OCI-LY7 (cell line): ENCODE results near the gene OR5I1.

Experiments
- EZH2phosphoT487 ChIP-seq: fragments of 200-600 bp; sonication (generic); IDR thresholded peaks from 2 replicates; pipeline ENCODE4 v1.6.1; 2018; ENCODE audit warnings: low read depth, borderline replicate concordance, mild to moderate bottlenecking, mixed run types, antibody characterized with exemption, low read length, moderate library complexity, mixed read lengths
- TF ChIP-seq, protein P1 (sequence below): fragments of 200-600 bp; sonication (generic); conservative IDR thresholded peaks from 2 replicates; pipeline ENCODE4 v1.5.1; 2014; ENCODE audit warnings: mild to moderate bottlenecking, antibody characterized with exemption, low read length, moderate library complexity, mixed read lengths

DNA sequence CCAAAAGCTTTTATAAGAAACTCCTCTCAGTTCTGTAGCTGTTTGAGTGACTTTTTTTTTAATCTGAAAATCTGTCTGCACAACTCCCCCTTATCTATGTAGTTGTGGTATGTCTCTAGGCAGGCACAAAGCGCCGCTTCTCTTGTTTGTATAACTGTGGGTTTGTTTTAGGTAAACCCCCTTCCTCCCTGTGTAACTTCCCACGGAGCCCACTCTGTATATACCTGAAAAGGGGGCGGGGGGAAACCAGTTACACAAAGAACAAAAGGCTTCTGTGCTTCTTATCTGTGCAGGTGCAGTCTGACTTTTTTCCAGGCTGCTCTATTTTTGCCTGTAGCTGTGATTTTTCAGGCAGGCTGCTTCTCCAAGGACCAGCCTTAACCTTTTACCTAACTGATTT, 20.3 kb upstream of the OR5I1 start:
- TF ChIP-seq, protein P1, sequence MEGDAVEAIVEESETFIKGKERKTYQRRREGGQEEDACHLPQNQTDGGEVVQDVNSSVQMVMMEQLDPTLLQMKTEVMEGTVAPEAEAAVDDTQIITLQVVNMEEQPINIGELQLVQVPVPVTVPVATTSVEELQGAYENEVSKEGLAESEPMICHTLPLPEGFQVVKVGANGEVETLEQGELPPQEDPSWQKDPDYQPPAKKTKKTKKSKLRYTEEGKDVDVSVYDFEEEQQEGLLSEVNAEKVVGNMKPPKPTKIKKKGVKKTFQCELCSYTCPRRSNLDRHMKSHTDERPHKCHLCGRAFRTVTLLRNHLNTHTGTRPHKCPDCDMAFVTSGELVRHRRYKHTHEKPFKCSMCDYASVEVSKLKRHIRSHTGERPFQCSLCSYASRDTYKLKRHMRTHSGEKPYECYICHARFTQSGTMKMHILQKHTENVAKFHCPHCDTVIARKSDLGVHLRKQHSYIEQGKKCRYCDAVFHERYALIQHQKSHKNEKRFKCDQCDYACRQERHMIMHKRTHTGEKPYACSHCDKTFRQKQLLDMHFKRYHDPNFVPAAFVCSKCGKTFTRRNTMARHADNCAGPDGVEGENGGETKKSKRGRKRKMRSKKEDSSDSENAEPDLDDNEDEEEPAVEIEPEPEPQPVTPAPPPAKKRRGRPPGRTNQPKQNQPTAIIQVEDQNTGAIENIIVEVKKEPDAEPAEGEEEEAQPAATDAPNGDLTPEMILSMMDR: no peak
- TF ChIP-seq EZH2phosphoT487: no peak
